A673 (cell line): ENCODE results near the gene MDFI.

ENCODE experiments used
- EZH2 ChIP-seq: fragments of 200-600 bp; sonication (generic); IDR thresholded peaks from 2 replicates; pipeline ENCODE4 v1.6.1; 2017; ENCODE audit warnings: borderline replicate concordance, low read depth, mild to moderate bottlenecking, mixed read lengths, antibody characterized with exemption, low read length; ENCODE audit not compliant: poor library complexity, severe bottlenecking
- TF ChIP-seq, protein P1 (sequence below): fragments of 300-800, 200-600 bp; sonication (generic); conservative IDR thresholded peaks from 2 replicates; pipeline ENCODE4 v1.5.1; 2017; ENCODE audit warnings: low read depth, mild to moderate bottlenecking, antibody characterized with exemption, low read length, moderate library complexity, mixed read lengths

DNA sequence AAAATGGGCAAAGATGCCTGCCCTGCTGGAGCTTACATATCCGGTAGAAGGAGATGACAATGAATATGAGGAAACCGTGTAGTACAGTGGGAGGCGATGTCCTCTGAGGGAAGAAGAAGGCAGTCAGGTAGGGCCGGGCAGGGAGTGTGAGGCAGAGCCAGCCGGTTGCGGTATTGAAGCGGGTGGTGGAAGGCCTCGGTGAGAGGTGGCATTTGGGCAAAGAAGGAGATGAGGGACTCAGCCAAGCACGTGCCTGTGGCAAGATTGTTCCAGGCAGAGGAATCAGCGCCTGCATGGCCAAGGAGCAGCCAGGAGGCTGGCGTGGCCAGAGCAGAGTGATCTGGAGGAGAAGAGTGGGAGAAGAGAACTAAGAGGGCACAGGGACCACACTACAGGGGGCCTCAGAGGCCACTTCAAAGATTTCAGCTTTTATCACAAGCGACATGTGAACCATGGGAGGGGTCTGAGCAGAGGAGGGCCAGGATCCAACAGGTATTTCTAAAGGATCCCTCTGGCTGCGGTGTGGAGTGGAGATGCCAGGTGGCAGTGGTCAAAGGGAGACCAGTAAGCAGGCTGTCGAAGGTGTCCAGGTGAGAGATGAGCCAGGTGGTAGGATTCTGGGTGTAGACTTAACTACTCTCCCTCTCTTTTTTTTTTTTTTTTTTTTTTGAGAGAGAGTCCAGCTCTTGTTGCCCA is 13.8 kb downstream of the MDFI start:
- TF ChIP-seq, protein P1, sequence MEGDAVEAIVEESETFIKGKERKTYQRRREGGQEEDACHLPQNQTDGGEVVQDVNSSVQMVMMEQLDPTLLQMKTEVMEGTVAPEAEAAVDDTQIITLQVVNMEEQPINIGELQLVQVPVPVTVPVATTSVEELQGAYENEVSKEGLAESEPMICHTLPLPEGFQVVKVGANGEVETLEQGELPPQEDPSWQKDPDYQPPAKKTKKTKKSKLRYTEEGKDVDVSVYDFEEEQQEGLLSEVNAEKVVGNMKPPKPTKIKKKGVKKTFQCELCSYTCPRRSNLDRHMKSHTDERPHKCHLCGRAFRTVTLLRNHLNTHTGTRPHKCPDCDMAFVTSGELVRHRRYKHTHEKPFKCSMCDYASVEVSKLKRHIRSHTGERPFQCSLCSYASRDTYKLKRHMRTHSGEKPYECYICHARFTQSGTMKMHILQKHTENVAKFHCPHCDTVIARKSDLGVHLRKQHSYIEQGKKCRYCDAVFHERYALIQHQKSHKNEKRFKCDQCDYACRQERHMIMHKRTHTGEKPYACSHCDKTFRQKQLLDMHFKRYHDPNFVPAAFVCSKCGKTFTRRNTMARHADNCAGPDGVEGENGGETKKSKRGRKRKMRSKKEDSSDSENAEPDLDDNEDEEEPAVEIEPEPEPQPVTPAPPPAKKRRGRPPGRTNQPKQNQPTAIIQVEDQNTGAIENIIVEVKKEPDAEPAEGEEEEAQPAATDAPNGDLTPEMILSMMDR = no peak
- TF ChIP-seq EZH2 = no peak
